Natural killer cell (primary cell): ENCODE data around the gene PDE9A. TPM values are rescaled to one million over a fixed set of nuclear protein-coding genes. Genes with fewer than 3 reads are reported as not detected.

Experiments used
- ATAC-seq, 3 donors: fragments of 150-1000 bp in 2 of 3; fragments of 200-7000 bp in 1 of 3; cut with Tn5 transposase; 1 replicate in 1 of 3; 2 replicates in 2 of 3; pipeline ENCODE4 v1.10.0; 2021; ENCODE audit warnings: mild to moderate bottlenecking in 2 of 3, moderate library complexity in 2 of 3
- DNase-seq, 2 donors: peaks; one replicate each; pipeline versions ENCODE4 v3.0.0 to v3.0.0-alpha.2; 2013 to 2021; ENCODE audit warnings: mixed read lengths in 1 of 2
- H3K27ac ChIP-seq: one replicate; pipeline ENCODE4 v1.5.1; 2013; ENCODE audit warnings: mild to moderate bottlenecking, low read length
- H3K27me3 ChIP-seq: one replicate; pipeline ENCODE4 v1.6.1; 2013; ENCODE audit warnings: low read length; ENCODE audit not compliant: control insufficient read depth, insufficient read depth
- H3K36me3 ChIP-seq: one replicate; pipeline ENCODE4 v1.6.1; 2013; ENCODE audit warnings: low read length; ENCODE audit not compliant: control insufficient read depth, insufficient read depth
- H3K4me1 ChIP-seq: one replicate; pipeline ENCODE4 v1.6.1; 2013; ENCODE audit warnings: low read length; ENCODE audit not compliant: control insufficient read depth, insufficient read depth
- H3K4me3 ChIP-seq: one replicate; pipeline ENCODE4 v1.5.1; 2013; ENCODE audit warnings: low read length
- H3K9me3 ChIP-seq: one replicate; pipeline ENCODE4 v1.6.1; 2013; ENCODE audit warnings: low read length; ENCODE audit not compliant: control insufficient read depth, insufficient read depth
- H3K27ac Mint-ChIP-seq, 2 donors: one replicate each; pipeline ENCODE4 v1.8.0; 2022; ENCODE audit warnings: mild to moderate bottlenecking in 2 of 2, mixed read lengths in 2 of 2, moderate library complexity in 1 of 2
- H3K27me3 Mint-ChIP-seq, 2 donors: one replicate each; pipeline ENCODE4 v1.8.0; 2022; ENCODE audit warnings: low read depth in 2 of 2, mixed read lengths in 2 of 2
- H3K36me3 Mint-ChIP-seq: one replicate; pipeline ENCODE4 v1.8.0; 2022; ENCODE audit warnings: mixed read lengths
- H3K4me1 Mint-ChIP-seq, 2 donors: one replicate each; pipeline ENCODE4 v1.8.0; 2022; ENCODE audit warnings: mixed read lengths in 2 of 2
- H3K4me3 Mint-ChIP-seq: one replicate; pipeline ENCODE4 v1.8.0; 2022; ENCODE audit warnings: mild to moderate bottlenecking, moderate library complexity, mixed read lengths
- H3K9me3 Mint-ChIP-seq, 2 donors: one replicate each; pipeline ENCODE4 v1.8.0; 2022; ENCODE audit warnings: mixed read lengths in 2 of 2
- CTCF ChIP-seq: fragments of 200-600 bp; IDR thresholded peaks from one replicate; pipeline ENCODE4 v1.8.0; 2022; ENCODE audit warnings: antibody characterized with exemption
- WGBS: methylation state at CpG from one replicate; pipeline ENCODE4 v1.1.7; 2013; ENCODE audit warnings: missing lambda C conversion rate; ENCODE audit not compliant: insufficient coverage; 5-methylcytosine and 5-hydroxymethylcytosine counted together
- intact Hi-C: fragments of 100-400 bp; cut with micrococcal nuclease; formaldehyde crosslinking; loops from one replicate; pipeline ENCODE4 v1.14.2; 2022
- total RNA-seq, 4 donors: library from RNA; stranded (reverse); fragments of 120-200 nt in 1 of 4; gene quantifications; one replicate each; pipeline versions ENCODE4 v1.2.3 to v1.2.4, GENCODE V29; 2013 to 2022

Gene PDE9A
- 1 to 10 TPM; 1.0 to 4.1 (median 1.2) TPM for total RNA-seq
- total RNA-seq (2013): 2.1 TPM

DNA sequence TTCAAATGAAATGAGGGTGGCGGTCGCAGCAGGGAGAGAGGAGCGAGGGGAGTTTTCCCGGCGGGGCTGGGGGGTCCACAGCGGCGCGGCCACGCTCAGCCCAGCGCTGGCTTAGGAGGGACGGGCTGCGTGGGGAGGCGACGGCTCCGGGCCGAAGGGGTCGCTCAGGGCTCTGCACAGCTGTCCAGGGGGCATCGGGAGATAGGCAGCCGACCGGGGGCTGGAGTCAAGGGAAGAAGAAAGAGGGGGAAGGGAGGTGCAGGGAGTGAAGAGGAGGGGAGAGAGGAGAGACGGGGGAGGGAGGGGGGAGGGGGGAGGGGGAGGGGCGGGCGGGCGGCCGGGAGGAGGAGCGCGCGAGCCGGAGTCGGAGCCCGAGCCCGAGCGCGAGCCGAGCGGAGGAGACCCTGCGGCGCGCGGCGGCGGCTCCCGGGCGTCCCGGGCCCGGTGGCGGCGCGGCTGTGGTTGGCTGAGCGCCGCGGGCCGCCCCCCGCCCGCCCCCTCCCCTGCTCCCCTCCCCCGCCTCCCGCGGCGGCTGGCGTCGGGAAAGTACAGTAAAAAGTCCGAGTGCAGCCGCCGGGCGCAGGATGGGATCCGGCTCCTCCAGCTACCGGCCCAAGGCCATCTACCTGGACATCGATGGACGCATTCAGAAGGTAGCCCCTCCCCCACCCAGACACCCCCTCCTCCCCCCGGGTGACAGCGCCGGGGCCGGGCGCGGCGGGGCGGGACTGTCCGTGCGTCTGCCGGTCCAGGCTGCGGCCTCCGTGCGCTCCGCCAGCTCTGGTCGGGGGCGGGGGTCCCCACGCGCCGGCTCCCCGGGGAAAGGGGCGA lies at the start of gene PDE9A:
Gene PDE9A (plus strand): TSS at position 391 of the 831 bp plus-strand sequence. CDS start 194 bp downstream, at position 585.
- DNase-seq (peak in 1 of 2 donors; percentile 64), ATAC-seq (peak in 2 of 3 donors; percentile 66 to 69)
- TF ChIP-seq CTCF: no peak
- H3K27ac ChIP-seq: no peak within 1 kb of the TSS
- H3K36me3 ChIP-seq: no peaks in the 10 kb centered on the region
- Mint-ChIP-seq H3K9me3 (no peaks in the 10 kb centered on the region), H3K4me3 (peak within 1 kb of the TSS; percentile 83), H3K27me3 (peaks cover 35 to 45% of the 10 kb centered on the region in 2 donors), H3K36me3 (no peaks in the 10 kb centered on the region), H3K4me1 (peaks cover 0 to 18% of the 10 kb centered on the region in 2 donors), H3K27ac (peak within 1 kb of the TSS in 1 of 2 donors; percentile 78)
- no peaks in the 10 kb centered on the region for H3K9me3 ChIP-seq
- peaks cover 25% of the 10 kb centered on the region for H3K4me1 ChIP-seq
- H3K27me3 ChIP-seq: peaks cover 18% of the 10 kb centered on the region
- intact Hi-C loops: loop anchor here (5.0 kb wide), 1 partner anchor 164 kb away; no protein-coding TSS in a partner anchor
- H3K4me3 ChIP-seq: peak within 1 kb of the TSS; percentile 35
- 1% methylated on average over 53 of the region's 91 CpGs for WGBS

DNA sequence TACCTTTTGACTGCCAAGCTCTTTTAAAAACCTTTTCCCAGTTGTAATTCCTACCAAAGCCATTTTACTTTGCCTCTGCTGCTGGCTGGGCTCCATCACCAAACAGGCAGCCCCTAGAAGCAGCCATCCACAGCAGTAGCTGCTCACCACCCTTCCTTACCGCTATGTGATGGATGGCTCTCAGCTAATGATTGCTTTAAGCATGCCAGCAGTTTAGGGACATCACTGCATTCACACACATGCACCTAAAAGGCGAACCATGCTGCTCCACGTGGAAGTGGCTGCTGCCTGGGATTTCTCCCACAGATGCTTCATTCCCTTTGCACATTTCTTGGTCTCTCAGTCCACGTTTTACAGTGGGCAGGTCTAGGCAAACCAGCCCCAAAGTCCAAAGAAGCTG lies 46.3 kb upstream of the PDE9A start:
- Histone ChIP-seq H3K4me1 (no peaks in the 10 kb centered on the region), H3K9me3 (peaks cover 2% of the 10 kb centered on the region), H3K4me3 (no peak overlapping the region), H3K27me3 (no peaks in the 10 kb centered on the region), H3K36me3 (no peaks in the 10 kb centered on the region), H3K27ac (no peak overlapping the region)
- 82% methylated on average over 4 of the region's 4 CpGs for WGBS
- no peaks in the 10 kb centered on the region for H3K4me1 Mint-ChIP-seq
- H3K27me3 Mint-ChIP-seq: peaks cover 9 to 17% of the 10 kb centered on the region in 2 donors
- H3K27ac Mint-ChIP-seq: no peak overlapping the region
- ATAC-seq: no peak
- H3K4me3 Mint-ChIP-seq: no peak overlapping the region
- peaks cover 7% of the 10 kb centered on the region for H3K36me3 Mint-ChIP-seq
- peaks cover 0 to 3% of the 10 kb centered on the region in 2 donors for H3K9me3 Mint-ChIP-seq
- no peak for TF ChIP-seq CTCF
- intact Hi-C loops: loop anchor here (10.0 kb wide), 1 partner anchor 1192 kb away; no protein-coding TSS in a partner anchor
- no peak for DNase-seq

GRCh38 chr21:42607525-42608102 lies 45.8 kb upstream of the PDE9A start:
- no peak overlapping the region for H3K27ac Mint-ChIP-seq
- peaks cover 0 to 3% of the 10 kb centered on the region in 2 donors for H3K9me3 Mint-ChIP-seq
- no peaks in the 10 kb centered on the region for H3K36me3 ChIP-seq
- peaks cover 7% of the 10 kb centered on the region for H3K36me3 Mint-ChIP-seq
- H3K4me3 Mint-ChIP-seq: no peak overlapping the region
- intact Hi-C loops: loop anchor here (10.0 kb wide), 1 partner anchor 1193 kb away; no protein-coding TSS in a partner anchor
- ATAC-seq (no peak), DNase-seq (no peak)
- no peak for TF ChIP-seq CTCF
- H3K27me3 Mint-ChIP-seq: peaks cover 9 to 15% of the 10 kb centered on the region in 2 donors
- no peak overlapping the region for H3K4me3 ChIP-seq
- no peaks in the 10 kb centered on the region for H3K4me1 ChIP-seq
- 98% methylated on average over 5 of the region's 5 CpGs for WGBS
- no peaks in the 10 kb centered on the region for H3K4me1 Mint-ChIP-seq
- no peak overlapping the region for H3K27ac ChIP-seq
- H3K9me3 ChIP-seq: peaks cover 2% of the 10 kb centered on the region
- H3K27me3 ChIP-seq: no peaks in the 10 kb centered on the region
